OCI-LY7 (cell line): ENCODE data around the gene E2F3.

ENCODE experiments used
- CTCF ChIP-seq: fragments of 200-600 bp; sonication (generic); conservative IDR thresholded peaks from 2 replicates; pipeline ENCODE4 v1.5.1; 2014; ENCODE audit warnings: mild to moderate bottlenecking, antibody characterized with exemption, low read length, moderate library complexity, mixed read lengths
- EZH2phosphoT487 ChIP-seq: fragments of 200-600 bp; sonication (generic); IDR thresholded peaks from 2 replicates; pipeline ENCODE4 v1.6.1; 2018; ENCODE audit warnings: low read depth, borderline replicate concordance, mild to moderate bottlenecking, mixed run types, antibody characterized with exemption, low read length, moderate library complexity, mixed read lengths

- TF ChIP-seq CTCF (no peak), EZH2phosphoT487 (no peak)
Observed at GRCh38 chr6:20432692-20433091, 31.0 kb downstream of the E2F3 start.
